Measurements from ENCODE around the gene TNS1.

The TNS1 gene

GRCh38 chr2:217802876-217803652 lies 199.7 kb downstream of the TNS1 start:
- TF ChIP-seq CTCF (IDR thresholded peaks at IDR 0.05; ENCODE audit: low read depth, low read length), result no peak
- DNase-seq (ENCODE audit: extremely low read depth, low read depth), result no peak

- TF ChIP-seq CTCF (IDR thresholded peaks at IDR 0.05; ENCODE audit: low read depth, low read length), result no peak
- DNase-seq (ENCODE audit: extremely low read depth, low read depth), result no peak
These were observed 200.5 kb downstream of the TNS1 start for GRCh38 chr2:217802266-217802665.

GRCh38 chr2:217801711-217802110 lies 201.1 kb downstream of the TNS1 start:
- no peak for TF ChIP-seq CTCF (IDR thresholded peaks at IDR 0.05; ENCODE audit: low read depth, low read length)
- no peak for DNase-seq (ENCODE audit: extremely low read depth, low read depth)

GRCh38 chr2:217801115-217801531 lies 201.7 kb downstream of the TNS1 start:
- no peak for DNase-seq (ENCODE audit: extremely low read depth, low read depth)
- no peak for TF ChIP-seq CTCF (IDR thresholded peaks at IDR 0.05; ENCODE audit: low read depth, low read length)

- TF ChIP-seq CTCF (IDR thresholded peaks at IDR 0.05; ENCODE audit: low read depth, low read length), result no peak
- no peak for DNase-seq (ENCODE audit: extremely low read depth, low read depth)
These were observed 202.2 kb downstream of the TNS1 start for GRCh38 chr2:217800433-217801114.

- no peak for DNase-seq (ENCODE audit: extremely low read depth, low read depth)
- TF ChIP-seq CTCF (IDR thresholded peaks at IDR 0.05; ENCODE audit: low read depth, low read length), result no peak
These were observed 203.0 kb downstream of the TNS1 start for GRCh38 chr2:217799563-217800432.
